ENCODE data around the gene ARF6. TPM values are rescaled to one million over a fixed set of nuclear protein-coding genes. Genes with fewer than 3 reads are reported as not detected.

ARF6 gene
- total RNA-seq, 1 donor from 2014 or later = 48.6 TPM

- Histone ChIP-seq H3K36me3 (no peaks in the 10 kb centered on the region), H3K4me1 (no peaks in the 10 kb centered on the region), H3K27me3 (no peaks in the 10 kb centered on the region), H3K9me3 (no peaks in the 10 kb centered on the region), H3K27ac (no peak overlapping the region), H3K4me3 (no peak overlapping the region)
- intact Hi-C loops (cut with DNase I) = no loop called here
- TF ChIP-seq POLR2AphosphoS5 (IDR thresholded peaks at IDR 0.05; ENCODE audit: insufficient read depth in 1 of 2, low read depth in 1 of 2) (no peak), CTCF (IDR thresholded peaks at IDR 0.05) (no peak), POLR2A (IDR thresholded peaks at IDR 0.05) (no peak)
- DNase-seq (ENCODE audit: extremely low spot score in 2 of 2) = no peak
Measured at GRCh38 chr14:49923881-49924280, 31.0 kb downstream of the ARF6 start.

- TF ChIP-seq POLR2AphosphoS5 (IDR thresholded peaks at IDR 0.05; ENCODE audit: insufficient read depth in 1 of 2, low read depth in 1 of 2) (no peak), POLR2A (IDR thresholded peaks at IDR 0.05) (no peak), CTCF (IDR thresholded peaks at IDR 0.05) (no peak)
- H3K36me3 ChIP-seq = no peaks in the 10 kb centered on the region
- H3K4me3 ChIP-seq = no peak overlapping the region
- intact Hi-C loops (cut with DNase I) = no loop called here
- no peaks in the 10 kb centered on the region for H3K4me1 ChIP-seq
- DNase-seq (ENCODE audit: extremely low spot score in 2 of 2) = no peak
- H3K27me3 ChIP-seq = no peaks in the 10 kb centered on the region
- H3K9me3 ChIP-seq = no peaks in the 10 kb centered on the region
- H3K27ac ChIP-seq = no peak overlapping the region
Measured at GRCh38 chr14:49924852-49925251, 32.0 kb downstream of the ARF6 start.

GRCh38 chr14:49926803-49927202 is 33.9 kb downstream of the ARF6 start:
- no peak for DNase-seq (ENCODE audit: extremely low spot score in 2 of 2)
- Histone ChIP-seq H3K4me3 (no peak overlapping the region), H3K4me1 (no peaks in the 10 kb centered on the region), H3K36me3 (no peaks in the 10 kb centered on the region), H3K27me3 (no peaks in the 10 kb centered on the region), H3K9me3 (no peaks in the 10 kb centered on the region), H3K27ac (no peak overlapping the region)
- TF ChIP-seq POLR2AphosphoS5 (IDR thresholded peaks at IDR 0.05; ENCODE audit: insufficient read depth in 1 of 2, low read depth in 1 of 2) = no peak
- TF ChIP-seq POLR2A (IDR thresholded peaks at IDR 0.05) = no peak
- TF ChIP-seq CTCF (IDR thresholded peaks at IDR 0.05) = no peak
- intact Hi-C loops (cut with DNase I) = no loop called here

GRCh38 chr14:49928015-49928414 is 35.1 kb downstream of the ARF6 start:
- Histone ChIP-seq H3K4me3 (no peak overlapping the region), H3K9me3 (no peaks in the 10 kb centered on the region), H3K27ac (no peak overlapping the region), H3K27me3 (no peaks in the 10 kb centered on the region), H3K4me1 (no peaks in the 10 kb centered on the region), H3K36me3 (no peaks in the 10 kb centered on the region)
- intact Hi-C loops (cut with DNase I) = no loop called here
- no peak for TF ChIP-seq POLR2AphosphoS5 (IDR thresholded peaks at IDR 0.05; ENCODE audit: insufficient read depth in 1 of 2, low read depth in 1 of 2)
- TF ChIP-seq CTCF (IDR thresholded peaks at IDR 0.05) = no peak
- TF ChIP-seq POLR2A (IDR thresholded peaks at IDR 0.05) = no peak
- no peak for DNase-seq (ENCODE audit: extremely low spot score in 2 of 2)

- Histone ChIP-seq H3K27me3 (no peaks in the 10 kb centered on the region), H3K4me3 (no peak overlapping the region), H3K36me3 (no peaks in the 10 kb centered on the region), H3K4me1 (no peaks in the 10 kb centered on the region), H3K27ac (no peak overlapping the region), H3K9me3 (no peaks in the 10 kb centered on the region)
- intact Hi-C loops (cut with DNase I) = no loop called here
- no peak for DNase-seq (ENCODE audit: extremely low spot score in 2 of 2)
- TF ChIP-seq CTCF (IDR thresholded peaks at IDR 0.05) = no peak
- TF ChIP-seq POLR2AphosphoS5 (IDR thresholded peaks at IDR 0.05; ENCODE audit: insufficient read depth in 1 of 2, low read depth in 1 of 2) = no peak
- no peak for TF ChIP-seq POLR2A (IDR thresholded peaks at IDR 0.05)
Measured at GRCh38 chr14:49930720-49931119, 37.8 kb downstream of the ARF6 start.
